HepG2 (cell line): ENCODE data around the gene PLD3.

Experiments used
- CBFB ChIP-seq: sonication (generic); formaldehyde crosslinking; IDR thresholded peaks from 2 replicates; pipeline ENCODE4 v1.4.0; 2020; ENCODE audit warnings: missing genetic modification reagents
- ELF1 ChIP-seq: sonication (generic); formaldehyde crosslinking; IDR thresholded peaks from 2 replicates; pipeline ENCODE4 v1.4.0; 2020; ENCODE audit warnings: missing genetic modification reagents
- EZH2 ChIP-seq: conservative IDR thresholded peaks from 2 replicates; pipeline ENCODE4 v1.6.1; 2012; ENCODE audit warnings: mild to moderate bottlenecking, low read depth, low read length, moderate library complexity
- GATAD2A ChIP-seq: IDR thresholded peaks from 2 replicates; pipeline ENCODE4 v1.6.1; 2016
- HOXA3 ChIP-seq: sonication (generic); formaldehyde crosslinking; IDR thresholded peaks from 2 replicates; pipeline ENCODE4 v1.5.0; 2020; ENCODE audit warnings: missing genetic modification reagents
- JUND ChIP-seq: sonication (generic); formaldehyde crosslinking; IDR thresholded peaks from 2 replicates; pipeline ENCODE4 v1.8.0; 2022; ENCODE audit warnings: mild to moderate bottlenecking, missing genetic modification reagents
- POLR2A ChIP-seq, 2 experiments: IDR thresholded peaks; 2 replicates each; pipeline ENCODE4 v1.6.1; 2011; ENCODE audit warnings: low read depth in 2 of 2, low read length in 2 of 2, mild to moderate bottlenecking in 1 of 2, moderate library complexity in 1 of 2; ENCODE audit not compliant: insufficient read depth in 1 of 2
- ZNF274 ChIP-seq: sonication (generic); formaldehyde crosslinking; IDR thresholded peaks from 2 replicates; pipeline ENCODE4 v1.5.1; 2020; ENCODE audit warnings: mild to moderate bottlenecking, missing genetic modification reagents
- TF ChIP-seq, protein P1 (sequence below): sonication (generic); formaldehyde crosslinking; IDR thresholded peaks from 2 replicates; pipeline ENCODE4 v1.4.0; 2020; ENCODE audit warnings: missing genetic modification reagents, borderline replicate concordance
- TF ChIP-seq, protein P2 (sequence below): sonication (generic); formaldehyde crosslinking; IDR thresholded peaks from 2 replicates; pipeline ENCODE4 v1.5.0; 2020; ENCODE audit warnings: mild to moderate bottlenecking, missing genetic modification reagents, moderate library complexity
- TF ChIP-seq, protein P3 (sequence below): sonication (generic); formaldehyde crosslinking; IDR thresholded peaks from 2 replicates; pipeline ENCODE4 v1.4.0; 2020; ENCODE audit warnings: mild to moderate bottlenecking, missing genetic modification reagents, borderline replicate concordance
- TF ChIP-seq, protein P4 (sequence below), 2 experiments: fragments of 450-650 bp in 1 of 2; sonication (generic) in 1 of 2; formaldehyde crosslinking in 1 of 2; IDR thresholded peaks; 2 replicates each; pipeline versions ENCODE4 v1.6.1 to v1.8.0; 2016 to 2022; ENCODE audit warnings: antibody characterized with exemption in 1 of 2, mild to moderate bottlenecking in 1 of 2, missing genetic modification reagents in 1 of 2
- TF ChIP-seq, protein P5 (sequence below): sonication (generic); formaldehyde crosslinking; IDR thresholded peaks from 2 replicates; pipeline ENCODE4 v1.8.1; 2023; ENCODE audit warnings: missing genetic modification reagents, inconsistent platforms, borderline replicate concordance

DNA sequence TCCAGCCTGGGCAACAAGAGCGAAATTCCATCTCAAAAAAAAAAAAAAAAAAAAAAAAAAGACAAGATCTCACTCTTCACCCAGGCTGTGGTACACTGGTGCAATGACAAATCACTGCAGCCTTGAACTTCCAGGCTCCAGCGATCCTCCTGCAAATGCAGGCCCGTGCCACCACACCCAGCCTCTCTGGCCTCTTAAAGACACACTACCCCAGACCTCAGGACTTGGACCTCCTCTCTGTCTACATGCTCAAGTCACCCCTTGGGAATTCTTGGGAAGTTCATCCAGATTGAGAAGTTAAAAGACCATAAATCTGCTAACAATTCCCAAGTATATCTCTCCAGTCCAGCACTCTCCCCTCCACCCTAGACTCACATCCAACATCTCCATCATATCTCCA, 52.1 kb downstream of the PLD3 start:
- no peak for TF ChIP-seq EZH2
- no peak for TF ChIP-seq POLR2A (IDR thresholded peaks at IDR 0.05; ENCODE audit: insufficient read depth in 1 of 2, low read depth in 2 of 2, low read length in 2 of 2)
- TF ChIP-seq JUND, result no peak
- TF ChIP-seq, protein P1, sequence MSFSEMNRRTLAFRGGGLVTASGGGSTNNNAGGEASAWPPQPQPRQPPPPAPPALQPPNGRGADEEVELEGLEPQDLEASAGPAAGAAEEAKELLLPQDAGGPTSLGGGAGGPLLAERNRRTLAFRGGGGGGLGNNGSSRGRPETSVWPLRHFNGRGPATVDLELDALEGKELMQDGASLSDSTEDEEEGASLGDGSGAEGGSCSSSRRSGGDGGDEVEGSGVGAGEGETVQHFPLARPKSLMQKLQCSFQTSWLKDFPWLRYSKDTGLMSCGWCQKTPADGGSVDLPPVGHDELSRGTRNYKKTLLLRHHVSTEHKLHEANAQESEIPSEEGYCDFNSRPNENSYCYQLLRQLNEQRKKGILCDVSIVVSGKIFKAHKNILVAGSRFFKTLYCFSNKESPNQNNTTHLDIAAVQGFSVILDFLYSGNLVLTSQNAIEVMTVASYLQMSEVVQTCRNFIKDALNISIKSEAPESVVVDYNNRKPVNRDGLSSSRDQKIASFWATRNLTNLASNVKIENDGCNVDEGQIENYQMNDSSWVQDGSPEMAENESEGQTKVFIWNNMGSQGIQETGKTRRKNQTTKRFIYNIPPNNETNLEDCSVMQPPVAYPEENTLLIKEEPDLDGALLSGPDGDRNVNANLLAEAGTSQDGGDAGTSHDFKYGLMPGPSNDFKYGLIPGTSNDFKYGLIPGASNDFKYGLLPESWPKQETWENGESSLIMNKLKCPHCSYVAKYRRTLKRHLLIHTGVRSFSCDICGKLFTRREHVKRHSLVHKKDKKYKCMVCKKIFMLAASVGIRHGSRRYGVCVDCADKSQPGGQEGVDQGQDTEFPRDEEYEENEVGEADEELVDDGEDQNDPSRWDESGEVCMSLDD (CRISPR knock-in tag), result no peak
- TF ChIP-seq, protein P2, sequence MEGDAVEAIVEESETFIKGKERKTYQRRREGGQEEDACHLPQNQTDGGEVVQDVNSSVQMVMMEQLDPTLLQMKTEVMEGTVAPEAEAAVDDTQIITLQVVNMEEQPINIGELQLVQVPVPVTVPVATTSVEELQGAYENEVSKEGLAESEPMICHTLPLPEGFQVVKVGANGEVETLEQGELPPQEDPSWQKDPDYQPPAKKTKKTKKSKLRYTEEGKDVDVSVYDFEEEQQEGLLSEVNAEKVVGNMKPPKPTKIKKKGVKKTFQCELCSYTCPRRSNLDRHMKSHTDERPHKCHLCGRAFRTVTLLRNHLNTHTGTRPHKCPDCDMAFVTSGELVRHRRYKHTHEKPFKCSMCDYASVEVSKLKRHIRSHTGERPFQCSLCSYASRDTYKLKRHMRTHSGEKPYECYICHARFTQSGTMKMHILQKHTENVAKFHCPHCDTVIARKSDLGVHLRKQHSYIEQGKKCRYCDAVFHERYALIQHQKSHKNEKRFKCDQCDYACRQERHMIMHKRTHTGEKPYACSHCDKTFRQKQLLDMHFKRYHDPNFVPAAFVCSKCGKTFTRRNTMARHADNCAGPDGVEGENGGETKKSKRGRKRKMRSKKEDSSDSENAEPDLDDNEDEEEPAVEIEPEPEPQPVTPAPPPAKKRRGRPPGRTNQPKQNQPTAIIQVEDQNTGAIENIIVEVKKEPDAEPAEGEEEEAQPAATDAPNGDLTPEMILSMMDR (CRISPR knock-in tag), result no peak
- no peak for TF ChIP-seq ELF1
- TF ChIP-seq HOXA3, result no peak
- no peak for TF ChIP-seq CBFB (CRISPR knock-in tag)
- TF ChIP-seq, protein P3, sequence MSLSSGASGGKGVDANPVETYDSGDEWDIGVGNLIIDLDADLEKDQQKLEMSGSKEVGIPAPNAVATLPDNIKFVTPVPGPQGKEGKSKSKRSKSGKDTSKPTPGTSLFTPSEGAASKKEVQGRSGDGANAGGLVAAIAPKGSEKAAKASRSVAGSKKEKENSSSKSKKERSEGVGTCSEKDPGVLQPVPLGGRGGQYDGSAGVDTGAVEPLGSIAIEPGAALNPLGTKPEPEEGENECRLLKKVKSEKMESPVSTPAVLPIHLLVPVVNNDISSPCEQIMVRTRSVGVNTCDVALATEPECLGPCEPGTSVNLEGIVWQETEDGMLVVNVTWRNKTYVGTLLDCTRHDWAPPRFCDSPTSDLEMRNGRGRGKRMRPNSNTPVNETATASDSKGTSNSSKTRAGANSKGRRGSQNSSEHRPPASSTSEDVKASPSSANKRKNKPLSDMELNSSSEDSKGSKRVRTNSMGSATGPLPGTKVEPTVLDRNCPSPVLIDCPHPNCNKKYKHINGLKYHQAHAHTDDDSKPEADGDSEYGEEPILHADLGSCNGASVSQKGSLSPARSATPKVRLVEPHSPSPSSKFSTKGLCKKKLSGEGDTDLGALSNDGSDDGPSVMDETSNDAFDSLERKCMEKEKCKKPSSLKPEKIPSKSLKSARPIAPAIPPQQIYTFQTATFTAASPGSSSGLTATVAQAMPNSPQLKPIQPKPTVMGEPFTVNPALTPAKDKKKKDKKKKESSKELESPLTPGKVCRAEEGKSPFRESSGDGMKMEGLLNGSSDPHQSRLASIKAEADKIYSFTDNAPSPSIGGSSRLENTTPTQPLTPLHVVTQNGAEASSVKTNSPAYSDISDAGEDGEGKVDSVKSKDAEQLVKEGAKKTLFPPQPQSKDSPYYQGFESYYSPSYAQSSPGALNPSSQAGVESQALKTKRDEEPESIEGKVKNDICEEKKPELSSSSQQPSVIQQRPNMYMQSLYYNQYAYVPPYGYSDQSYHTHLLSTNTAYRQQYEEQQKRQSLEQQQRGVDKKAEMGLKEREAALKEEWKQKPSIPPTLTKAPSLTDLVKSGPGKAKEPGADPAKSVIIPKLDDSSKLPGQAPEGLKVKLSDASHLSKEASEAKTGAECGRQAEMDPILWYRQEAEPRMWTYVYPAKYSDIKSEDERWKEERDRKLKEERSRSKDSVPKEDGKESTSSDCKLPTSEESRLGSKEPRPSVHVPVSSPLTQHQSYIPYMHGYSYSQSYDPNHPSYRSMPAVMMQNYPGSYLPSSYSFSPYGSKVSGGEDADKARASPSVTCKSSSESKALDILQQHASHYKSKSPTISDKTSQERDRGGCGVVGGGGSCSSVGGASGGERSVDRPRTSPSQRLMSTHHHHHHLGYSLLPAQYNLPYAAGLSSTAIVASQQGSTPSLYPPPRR (CRISPR knock-in tag), result no peak
- no peak for TF ChIP-seq GATAD2A (CRISPR knock-in tag)
- TF ChIP-seq ZNF274, result no peak
- TF ChIP-seq, protein P4, sequence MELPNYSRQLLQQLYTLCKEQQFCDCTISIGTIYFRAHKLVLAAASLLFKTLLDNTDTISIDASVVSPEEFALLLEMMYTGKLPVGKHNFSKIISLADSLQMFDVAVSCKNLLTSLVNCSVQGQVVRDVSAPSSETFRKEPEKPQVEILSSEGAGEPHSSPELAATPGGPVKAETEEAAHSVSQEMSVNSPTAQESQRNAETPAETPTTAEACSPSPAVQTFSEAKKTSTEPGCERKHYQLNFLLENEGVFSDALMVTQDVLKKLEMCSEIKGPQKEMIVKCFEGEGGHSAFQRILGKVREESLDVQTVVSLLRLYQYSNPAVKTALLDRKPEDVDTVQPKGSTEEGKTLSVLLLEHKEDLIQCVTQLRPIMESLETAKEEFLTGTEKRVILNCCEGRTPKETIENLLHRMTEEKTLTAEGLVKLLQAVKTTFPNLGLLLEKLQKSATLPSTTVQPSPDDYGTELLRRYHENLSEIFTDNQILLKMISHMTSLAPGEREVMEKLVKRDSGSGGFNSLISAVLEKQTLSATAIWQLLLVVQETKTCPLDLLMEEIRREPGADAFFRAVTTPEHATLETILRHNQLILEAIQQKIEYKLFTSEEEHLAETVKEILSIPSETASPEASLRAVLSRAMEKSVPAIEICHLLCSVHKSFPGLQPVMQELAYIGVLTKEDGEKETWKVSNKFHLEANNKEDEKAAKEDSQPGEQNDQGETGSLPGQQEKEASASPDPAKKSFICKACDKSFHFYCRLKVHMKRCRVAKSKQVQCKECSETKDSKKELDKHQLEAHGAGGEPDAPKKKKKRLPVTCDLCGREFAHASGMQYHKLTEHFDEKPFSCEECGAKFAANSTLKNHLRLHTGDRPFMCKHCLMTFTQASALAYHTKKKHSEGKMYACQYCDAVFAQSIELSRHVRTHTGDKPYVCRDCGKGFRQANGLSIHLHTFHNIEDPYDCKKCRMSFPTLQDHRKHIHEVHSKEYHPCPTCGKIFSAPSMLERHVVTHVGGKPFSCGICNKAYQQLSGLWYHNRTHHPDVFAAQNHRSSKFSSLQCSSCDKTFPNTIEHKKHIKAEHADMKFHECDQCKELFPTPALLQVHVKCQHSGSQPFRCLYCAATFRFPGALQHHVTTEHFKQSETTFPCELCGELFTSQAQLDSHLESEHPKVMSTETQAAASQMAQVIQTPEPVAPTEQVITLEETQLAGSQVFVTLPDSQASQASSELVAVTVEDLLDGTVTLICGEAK (IDR thresholded peaks at IDR 0.05), result no peak
- TF ChIP-seq, protein P4 (CRISPR knock-in tag; IDR thresholded peaks at IDR 0.05), result no peak
- TF ChIP-seq, protein P5, sequence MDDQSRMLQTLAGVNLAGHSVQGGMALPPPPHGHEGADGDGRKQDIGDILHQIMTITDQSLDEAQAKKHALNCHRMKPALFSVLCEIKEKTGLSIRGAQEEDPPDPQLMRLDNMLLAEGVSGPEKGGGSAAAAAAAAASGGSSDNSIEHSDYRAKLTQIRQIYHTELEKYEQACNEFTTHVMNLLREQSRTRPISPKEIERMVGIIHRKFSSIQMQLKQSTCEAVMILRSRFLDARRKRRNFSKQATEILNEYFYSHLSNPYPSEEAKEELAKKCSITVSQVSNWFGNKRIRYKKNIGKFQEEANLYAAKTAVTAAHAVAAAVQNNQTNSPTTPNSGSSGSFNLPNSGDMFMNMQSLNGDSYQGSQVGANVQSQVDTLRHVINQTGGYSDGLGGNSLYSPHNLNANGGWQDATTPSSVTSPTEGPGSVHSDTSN, result no peak
